ENCODE measurements around the gene CTNNB1. TPM values are rescaled to one million over a fixed set of nuclear protein-coding genes. Genes with fewer than 3 reads are reported as not detected.

The CTNNB1 gene
- total RNA-seq, 1 donor from 2014 or later, result 230 TPM

- Mint-ChIP-seq H3K4me1 (ENCODE audit: low read depth) (no peaks in the 10 kb centered on the region), H3K27ac (no peak overlapping the region), H3K36me3 (ENCODE audit: low read depth) (no peaks in the 10 kb centered on the region), H3K27me3 (ENCODE audit: low read depth) (peaks cover 27% of the 10 kb centered on the region), H3K9me3 (no peaks in the 10 kb centered on the region), H3K4me3 (ENCODE audit: low read depth) (no peak overlapping the region)
- no peak for DNase-seq (ENCODE audit: low spot score)
- intact Hi-C loops (cut with micrococcal nuclease), result no loop called here
Measured at GRCh38 chr3:41175365-41175764, 23.9 kb upstream of the CTNNB1 start.

- no peak for DNase-seq (ENCODE audit: low spot score)
- Mint-ChIP-seq H3K27ac (no peak overlapping the region), H3K36me3 (ENCODE audit: low read depth) (no peaks in the 10 kb centered on the region), H3K9me3 (no peaks in the 10 kb centered on the region), H3K4me3 (ENCODE audit: low read depth) (no peak overlapping the region), H3K4me1 (ENCODE audit: low read depth) (no peaks in the 10 kb centered on the region), H3K27me3 (ENCODE audit: low read depth) (peaks cover 33% of the 10 kb centered on the region)
- intact Hi-C loops (cut with micrococcal nuclease), result no loop called here
Measured at GRCh38 chr3:41176596-41176995, 22.7 kb upstream of the CTNNB1 start.

- intact Hi-C loops (cut with micrococcal nuclease), result no loop called here
- no peak for DNase-seq (ENCODE audit: low spot score)
- Mint-ChIP-seq H3K9me3 (no peaks in the 10 kb centered on the region), H3K4me3 (ENCODE audit: low read depth) (no peak overlapping the region), H3K4me1 (ENCODE audit: low read depth) (no peaks in the 10 kb centered on the region), H3K36me3 (ENCODE audit: low read depth) (no peaks in the 10 kb centered on the region), H3K27me3 (ENCODE audit: low read depth) (peaks cover 30% of the 10 kb centered on the region), H3K27ac (no peak overlapping the region)
Measured at GRCh38 chr3:41178576-41178975, 20.7 kb upstream of the CTNNB1 start.

- Mint-ChIP-seq H3K27me3 (ENCODE audit: low read depth) (peaks cover 26% of the 10 kb centered on the region), H3K36me3 (ENCODE audit: low read depth) (no peaks in the 10 kb centered on the region), H3K4me3 (ENCODE audit: low read depth) (no peak overlapping the region), H3K4me1 (ENCODE audit: low read depth) (no peaks in the 10 kb centered on the region), H3K27ac (no peak overlapping the region), H3K9me3 (no peaks in the 10 kb centered on the region)
- no peak for DNase-seq (ENCODE audit: low spot score)
- intact Hi-C loops (cut with micrococcal nuclease), result no loop called here
Measured at GRCh38 chr3:41180396-41180795, 18.9 kb upstream of the CTNNB1 start.

- Mint-ChIP-seq H3K27me3 (ENCODE audit: low read depth) (peaks cover 18% of the 10 kb centered on the region), H3K4me1 (ENCODE audit: low read depth) (peaks cover 7% of the 10 kb centered on the region), H3K27ac (no peak overlapping the region), H3K4me3 (ENCODE audit: low read depth) (no peak overlapping the region), H3K36me3 (ENCODE audit: low read depth) (no peaks in the 10 kb centered on the region), H3K9me3 (no peaks in the 10 kb centered on the region)
- no peak for DNase-seq (ENCODE audit: low spot score)
- intact Hi-C loops (cut with micrococcal nuclease), result no loop called here
Measured at GRCh38 chr3:41182504-41183059, 16.7 kb upstream of the CTNNB1 start.

- no peak for DNase-seq (ENCODE audit: low spot score)
- Mint-ChIP-seq H3K9me3 (no peaks in the 10 kb centered on the region), H3K27ac (no peak overlapping the region), H3K4me1 (ENCODE audit: low read depth) (peaks cover 18% of the 10 kb centered on the region), H3K4me3 (ENCODE audit: low read depth) (no peak overlapping the region), H3K27me3 (ENCODE audit: low read depth) (peaks cover 10% of the 10 kb centered on the region), H3K36me3 (ENCODE audit: low read depth) (no peaks in the 10 kb centered on the region)
- intact Hi-C loops (cut with micrococcal nuclease), result no loop called here
Measured at GRCh38 chr3:41184394-41184793, 14.9 kb upstream of the CTNNB1 start.

GRCh38 chr3:41186297-41186696, 13.0 kb upstream of the CTNNB1 start:
- H3K4me3 Mint-ChIP-seq (ENCODE audit: low read depth), result no peak overlapping the region
- H3K27me3 Mint-ChIP-seq (ENCODE audit: low read depth), result peaks cover 4% of the 10 kb centered on the region
- peaks cover 33% of the 10 kb centered on the region for H3K4me1 Mint-ChIP-seq (ENCODE audit: low read depth)
- H3K36me3 Mint-ChIP-seq (ENCODE audit: low read depth), result no peaks in the 10 kb centered on the region
- no peaks in the 10 kb centered on the region for H3K9me3 Mint-ChIP-seq
- intact Hi-C loops (cut with micrococcal nuclease), result no loop called here
- H3K27ac Mint-ChIP-seq, result no peak overlapping the region
- DNase-seq (ENCODE audit: low spot score), result no peak

- no peaks in the 10 kb centered on the region for H3K9me3 Mint-ChIP-seq
- H3K27ac Mint-ChIP-seq, result peak overlapping the region; percentile 78
- peaks cover 12% of the 10 kb centered on the region for H3K27me3 Mint-ChIP-seq (ENCODE audit: low read depth)
- no peak overlapping the region for H3K4me3 Mint-ChIP-seq (ENCODE audit: low read depth)
- peak; percentile 13 for DNase-seq (ENCODE audit: low spot score)
- H3K4me1 Mint-ChIP-seq (ENCODE audit: low read depth), result peaks cover 33% of the 10 kb centered on the region
- intact Hi-C loops (cut with micrococcal nuclease), result loop anchor here (1.0 kb wide), 3 partner anchors 11 to 217 kb away; partner anchors contain the start of gene CTNNB1
- H3K36me3 Mint-ChIP-seq (ENCODE audit: low read depth), result no peaks in the 10 kb centered on the region
Measured at GRCh38 chr3:41188306-41188705, 11.0 kb upstream of the CTNNB1 start.

GRCh38 chr3:41190509-41191284, 8.6 kb upstream of the CTNNB1 start:
- Mint-ChIP-seq H3K4me3 (ENCODE audit: low read depth) (no peak overlapping the region), H3K27ac (no peak overlapping the region), H3K4me1 (ENCODE audit: low read depth) (peaks cover 33% of the 10 kb centered on the region), H3K27me3 (ENCODE audit: low read depth) (peaks cover 25% of the 10 kb centered on the region), H3K36me3 (ENCODE audit: low read depth) (no peaks in the 10 kb centered on the region), H3K9me3 (no peaks in the 10 kb centered on the region)
- DNase-seq (ENCODE audit: low spot score), result no peak
- intact Hi-C loops (cut with micrococcal nuclease), result no loop called here

GRCh38 chr3:41192885-41193284, 6.4 kb upstream of the CTNNB1 start:
- Mint-ChIP-seq H3K27me3 (ENCODE audit: low read depth) (peaks cover 33% of the 10 kb centered on the region), H3K4me1 (ENCODE audit: low read depth) (peaks cover 23% of the 10 kb centered on the region), H3K36me3 (ENCODE audit: low read depth) (no peaks in the 10 kb centered on the region), H3K27ac (no peak overlapping the region), H3K9me3 (no peaks in the 10 kb centered on the region), H3K4me3 (ENCODE audit: low read depth) (no peak overlapping the region)
- no peak for DNase-seq (ENCODE audit: low spot score)
- intact Hi-C loops (cut with micrococcal nuclease), result no loop called here

GRCh38 chr3:41193794-41194539, 5.3 kb upstream of the CTNNB1 start:
- H3K36me3 Mint-ChIP-seq (ENCODE audit: low read depth), result no peaks in the 10 kb centered on the region
- no peak overlapping the region for H3K27ac Mint-ChIP-seq
- no peaks in the 10 kb centered on the region for H3K9me3 Mint-ChIP-seq
- H3K27me3 Mint-ChIP-seq (ENCODE audit: low read depth), result peaks cover 36% of the 10 kb centered on the region
- DNase-seq (ENCODE audit: low spot score), result no peak
- intact Hi-C loops (cut with micrococcal nuclease), result no loop called here
- H3K4me3 Mint-ChIP-seq (ENCODE audit: low read depth), result no peak overlapping the region
- peaks cover 20% of the 10 kb centered on the region for H3K4me1 Mint-ChIP-seq (ENCODE audit: low read depth)

- no peak for DNase-seq (ENCODE audit: low spot score)
- Mint-ChIP-seq H3K4me3 (ENCODE audit: low read depth) (no peak overlapping the region), H3K9me3 (no peaks in the 10 kb centered on the region), H3K36me3 (ENCODE audit: low read depth) (peaks cover 3% of the 10 kb centered on the region), H3K27me3 (ENCODE audit: low read depth) (peaks cover 36% of the 10 kb centered on the region), H3K4me1 (ENCODE audit: low read depth) (peaks cover 17% of the 10 kb centered on the region), H3K27ac (no peak overlapping the region)
- intact Hi-C loops (cut with micrococcal nuclease), result no loop called here
Measured at GRCh38 chr3:41194701-41195100, 4.6 kb upstream of the CTNNB1 start.

GRCh38 chr3:41195946-41196345, 3.4 kb upstream of the CTNNB1 start:
- H3K4me1 Mint-ChIP-seq (ENCODE audit: low read depth), result peaks cover 8% of the 10 kb centered on the region
- H3K27ac Mint-ChIP-seq, result no peak overlapping the region
- intact Hi-C loops (cut with micrococcal nuclease), result no loop called here

More at GRCh38 chr3:41195946-41196345, 3.4 kb upstream of the CTNNB1 start:
- no peak for DNase-seq (ENCODE audit: low spot score)
- Mint-ChIP-seq H3K9me3 (no peaks in the 10 kb centered on the region), H3K36me3 (ENCODE audit: low read depth) (peaks cover 12% of the 10 kb centered on the region), H3K27me3 (ENCODE audit: low read depth) (peaks cover 32% of the 10 kb centered on the region), H3K4me3 (ENCODE audit: low read depth) (no peak overlapping the region)

Data from activated T-helper 2 cell treated with anti-CD3 and anti-CD28 coated beads, Interferon-gamma antibody, Interleukin-2, Interleukin-4, amounts not matched to agents 10 μg/mL and 5 μg/mL and 100 μg/mL, durations not matched to agents 14 hours and 24 hours and 36 hours (primary cell).